HG03139 (cell line): ENCODE data around the gene ATP1A2.
"Not testable (repeated sequence)": the region's sequence is repeated elsewhere in the genome, so short reads cannot be mapped to it uniquely, and the experiment has no call there.

Source experiments
- ATAC-seq: cut with Tn5 transposase; IDR thresholded peaks from one replicate; pipeline ENCODE4 v1.9.1; 2021; ENCODE audit not compliant: unreplicated experiment

Gene ATP1A2

GRCh38 chr1:160122978-160123495 lies 7.5 kb downstream of the ATP1A2 start:
- ATAC-seq: no peak

GRCh38 chr1:160123726-160124125 lies 8.2 kb downstream of the ATP1A2 start:
- no peak for ATAC-seq

GRCh38 chr1:160124705-160125478 lies 9.3 kb downstream of the ATP1A2 start:
- ATAC-seq: no peak

GRCh38 chr1:160125746-160126145 lies 10.2 kb downstream of the ATP1A2 start:
- ATAC-seq: no peak

- not testable (repeated sequence) for ATAC-seq
Observed at GRCh38 chr1:160126342-160126741, 10.8 kb downstream of the ATP1A2 start.

GRCh38 chr1:160127381-160127780 lies 11.8 kb downstream of the ATP1A2 start:
- no peak for ATAC-seq

GRCh38 chr1:160127865-160128523 lies 12.4 kb downstream of the ATP1A2 start:
- no peak for ATAC-seq

GRCh38 chr1:160128636-160129035 lies 13.1 kb downstream of the ATP1A2 start:
- no peak for ATAC-seq

GRCh38 chr1:160129046-160129445 lies 13.5 kb downstream of the ATP1A2 start:
- ATAC-seq: no peak

- no peak for ATAC-seq
Observed at GRCh38 chr1:160129558-160129957, 14.0 kb downstream of the ATP1A2 start.

GRCh38 chr1:160129966-160130365 lies 14.4 kb downstream of the ATP1A2 start:
- ATAC-seq: no peak

- no peak for ATAC-seq
Observed at GRCh38 chr1:160130486-160130885, 14.9 kb downstream of the ATP1A2 start.

- ATAC-seq: no peak
Observed at GRCh38 chr1:160130939-160131338, 15.4 kb downstream of the ATP1A2 start.

- no peak for ATAC-seq
Observed at GRCh38 chr1:160131803-160132565, 16.4 kb downstream of the ATP1A2 start.

GRCh38 chr1:160133990-160134770 lies 18.6 kb downstream of the ATP1A2 start:
- no peak for ATAC-seq

- ATAC-seq: no peak
Observed at GRCh38 chr1:160134791-160135572, 19.4 kb downstream of the ATP1A2 start.

GRCh38 chr1:160136121-160136925 lies 20.8 kb downstream of the ATP1A2 start:
- no peak for ATAC-seq

- no peak for ATAC-seq
Observed at GRCh38 chr1:160136926-160137200, 21.3 kb downstream of the ATP1A2 start.

GRCh38 chr1:160137216-160137862 lies 21.8 kb downstream of the ATP1A2 start:
- ATAC-seq: no peak
